ENCODE results near the gene BRD8. TPM values are rescaled to one million over a fixed set of nuclear protein-coding genes. Genes with fewer than 3 reads are reported as not detected.
"Not testable (repeated sequence)": the region's sequence is repeated elsewhere in the genome, so short reads cannot be mapped to it uniquely, and the experiment has no call there.

Gene BRD8
- total and polyA plus RNA-seq, 4 donors = 47.0 to 111 (median 79.7) TPM

- no peak for DNase-seq (ENCODE audit: low read depth in 4 of 6, low spot score in 6 of 6)
- H3K4me3 ChIP-seq (ENCODE audit: low read depth, low read length) = no peak overlapping the region
- H3K4me1 ChIP-seq (ENCODE audit: control insufficient read depth, insufficient read depth, low read length) = no peaks in the 10 kb centered on the region
- no peak overlapping the region for H3K27ac ChIP-seq (ENCODE audit: low read depth, low read length)
- H3K9me3 ChIP-seq (ENCODE audit: control insufficient read depth, insufficient read depth, low read length) = no peaks in the 10 kb centered on the region
- H3K36me3 ChIP-seq (ENCODE audit: control insufficient read depth, insufficient read depth, low read length) = peaks cover 77% of the 10 kb centered on the region
- H3K27me3 ChIP-seq (ENCODE audit: control insufficient read depth, insufficient read depth, low read length) = no peaks in the 10 kb centered on the region
These were observed 14.7 kb downstream of the BRD8 start for GRCh38 chr5:138163721-138164120.

- DNase-seq (ENCODE audit: low read depth in 4 of 6, low spot score in 6 of 6) = no peak
- Histone ChIP-seq H3K4me3 (ENCODE audit: low read depth, low read length) (no peak overlapping the region), H3K27ac (ENCODE audit: low read depth, low read length) (no peak overlapping the region), H3K9me3 (ENCODE audit: control insufficient read depth, insufficient read depth, low read length) (no peaks in the 10 kb centered on the region), H3K36me3 (ENCODE audit: control insufficient read depth, insufficient read depth, low read length) (peaks cover 77% of the 10 kb centered on the region), H3K4me1 (ENCODE audit: control insufficient read depth, insufficient read depth, low read length) (no peaks in the 10 kb centered on the region), H3K27me3 (ENCODE audit: control insufficient read depth, insufficient read depth, low read length) (no peaks in the 10 kb centered on the region)
- 94% methylated on average over 2 of the region's 4 CpGs for WGBS (ENCODE audit: insufficient coverage)
These were observed 17.7 kb downstream of the BRD8 start for GRCh38 chr5:138160706-138161105.

GRCh38 chr5:138159666-138160065, 18.8 kb downstream of the BRD8 start:
- no peaks in the 10 kb centered on the region for H3K4me1 ChIP-seq (ENCODE audit: control insufficient read depth, insufficient read depth, low read length)
- H3K27me3 ChIP-seq (ENCODE audit: control insufficient read depth, insufficient read depth, low read length) = no peaks in the 10 kb centered on the region
- no peak for DNase-seq (ENCODE audit: low read depth in 4 of 6, low spot score in 6 of 6)
- 80% methylated on average over 2 of the region's 5 CpGs for WGBS (ENCODE audit: insufficient coverage)
- no peak overlapping the region for H3K4me3 ChIP-seq (ENCODE audit: low read depth, low read length)
- peaks cover 67% of the 10 kb centered on the region for H3K36me3 ChIP-seq (ENCODE audit: control insufficient read depth, insufficient read depth, low read length)
- no peak overlapping the region for H3K27ac ChIP-seq (ENCODE audit: low read depth, low read length)
- H3K9me3 ChIP-seq (ENCODE audit: control insufficient read depth, insufficient read depth, low read length) = no peaks in the 10 kb centered on the region

- peaks cover 49% of the 10 kb centered on the region for H3K36me3 ChIP-seq (ENCODE audit: control insufficient read depth, insufficient read depth, low read length)
- H3K4me1 ChIP-seq (ENCODE audit: control insufficient read depth, insufficient read depth, low read length) = no peaks in the 10 kb centered on the region
- WGBS (ENCODE audit: insufficient coverage) = no CpG with 5 or more reads among the region's 1 CpG
- DNase-seq (ENCODE audit: low read depth in 4 of 6, low spot score in 6 of 6) = no peak
- no peak overlapping the region for H3K27ac ChIP-seq (ENCODE audit: low read depth, low read length)
- no peaks in the 10 kb centered on the region for H3K27me3 ChIP-seq (ENCODE audit: control insufficient read depth, insufficient read depth, low read length)
- no peaks in the 10 kb centered on the region for H3K9me3 ChIP-seq (ENCODE audit: control insufficient read depth, insufficient read depth, low read length)
- H3K4me3 ChIP-seq (ENCODE audit: low read depth, low read length) = no peak overlapping the region
These were observed 20.8 kb downstream of the BRD8 start for GRCh38 chr5:138157626-138158025.

- H3K27me3 ChIP-seq (ENCODE audit: control insufficient read depth, insufficient read depth, low read length); H3K9me3 ChIP-seq (ENCODE audit: control insufficient read depth, insufficient read depth, low read length); H3K4me3 ChIP-seq (ENCODE audit: low read depth, low read length); DNase-seq (ENCODE audit: low read depth in 4 of 6, low spot score in 6 of 6); H3K4me1 ChIP-seq (ENCODE audit: control insufficient read depth, insufficient read depth, low read length); H3K27ac ChIP-seq (ENCODE audit: low read depth, low read length): not testable (repeated sequence)
- H3K36me3 ChIP-seq (ENCODE audit: control insufficient read depth, insufficient read depth, low read length) = peaks cover 35% of the 10 kb centered on the region
- 100% methylated on average over 4 of the region's 9 CpGs for WGBS (ENCODE audit: insufficient coverage)
These were observed 22.5 kb downstream of the BRD8 start for GRCh38 chr5:138155977-138156376.

GRCh38 chr5:138149530-138149929, 28.9 kb downstream of the BRD8 start:
- Histone ChIP-seq H3K36me3 (ENCODE audit: control insufficient read depth, insufficient read depth, low read length) (no peaks in the 10 kb centered on the region), H3K27ac (ENCODE audit: low read depth, low read length) (no peak overlapping the region), H3K4me1 (ENCODE audit: control insufficient read depth, insufficient read depth, low read length) (no peaks in the 10 kb centered on the region), H3K9me3 (ENCODE audit: control insufficient read depth, insufficient read depth, low read length) (no peaks in the 10 kb centered on the region), H3K4me3 (ENCODE audit: low read depth, low read length) (no peak overlapping the region), H3K27me3 (ENCODE audit: control insufficient read depth, insufficient read depth, low read length) (no peaks in the 10 kb centered on the region)
- no CpG with 5 or more reads among the region's 3 CpGs for WGBS (ENCODE audit: insufficient coverage)
- no peak for DNase-seq (ENCODE audit: low read depth in 4 of 6, low spot score in 6 of 6)

GRCh38 chr5:138148811-138149210, 29.6 kb downstream of the BRD8 start:
- H3K36me3 ChIP-seq (ENCODE audit: control insufficient read depth, insufficient read depth, low read length) = no peaks in the 10 kb centered on the region
- no peaks in the 10 kb centered on the region for H3K9me3 ChIP-seq (ENCODE audit: control insufficient read depth, insufficient read depth, low read length)
- no peak overlapping the region for H3K27ac ChIP-seq (ENCODE audit: low read depth, low read length)
- H3K4me1 ChIP-seq (ENCODE audit: control insufficient read depth, insufficient read depth, low read length) = no peaks in the 10 kb centered on the region
- no peaks in the 10 kb centered on the region for H3K27me3 ChIP-seq (ENCODE audit: control insufficient read depth, insufficient read depth, low read length)
- no peak for DNase-seq (ENCODE audit: low read depth in 4 of 6, low spot score in 6 of 6)
- 67% methylated on average over 1 of the region's 1 CpG for WGBS (ENCODE audit: insufficient coverage)
- no peak overlapping the region for H3K4me3 ChIP-seq (ENCODE audit: low read depth, low read length)

- not testable (repeated sequence) for H3K27me3 ChIP-seq (ENCODE audit: control insufficient read depth, insufficient read depth, low read length); DNase-seq (ENCODE audit: low read depth in 4 of 6, low spot score in 6 of 6); H3K4me1 ChIP-seq (ENCODE audit: control insufficient read depth, insufficient read depth, low read length); H3K4me3 ChIP-seq (ENCODE audit: low read depth, low read length); H3K27ac ChIP-seq (ENCODE audit: low read depth, low read length); H3K9me3 ChIP-seq (ENCODE audit: control insufficient read depth, insufficient read depth, low read length); H3K36me3 ChIP-seq (ENCODE audit: control insufficient read depth, insufficient read depth, low read length)
- 87% methylated on average over 5 of the region's 6 CpGs for WGBS (ENCODE audit: insufficient coverage)
These were observed 34.9 kb downstream of the BRD8 start for GRCh38 chr5:138143578-138143977.

- Histone ChIP-seq H3K4me1 (ENCODE audit: control insufficient read depth, insufficient read depth, low read length) (no peaks in the 10 kb centered on the region), H3K27ac (ENCODE audit: low read depth, low read length) (no peak overlapping the region), H3K9me3 (ENCODE audit: control insufficient read depth, insufficient read depth, low read length) (no peaks in the 10 kb centered on the region), H3K27me3 (ENCODE audit: control insufficient read depth, insufficient read depth, low read length) (no peaks in the 10 kb centered on the region), H3K36me3 (ENCODE audit: control insufficient read depth, insufficient read depth, low read length) (no peaks in the 10 kb centered on the region), H3K4me3 (ENCODE audit: low read depth, low read length) (no peak overlapping the region)
- no CpG with 5 or more reads among the region's 1 CpG for WGBS (ENCODE audit: insufficient coverage)
- no peak for DNase-seq (ENCODE audit: low read depth in 4 of 6, low spot score in 6 of 6)
These were observed 36.7 kb downstream of the BRD8 start for GRCh38 chr5:138141734-138142133.

GRCh38 chr5:138140268-138140667, 38.2 kb downstream of the BRD8 start:
- no peak for DNase-seq (ENCODE audit: low read depth in 4 of 6, low spot score in 6 of 6)
- no peaks in the 10 kb centered on the region for H3K36me3 ChIP-seq (ENCODE audit: control insufficient read depth, insufficient read depth, low read length)

More at GRCh38 chr5:138140268-138140667, 38.2 kb downstream of the BRD8 start:
- Histone ChIP-seq H3K27ac (ENCODE audit: low read depth, low read length) (no peak overlapping the region), H3K9me3 (ENCODE audit: control insufficient read depth, insufficient read depth, low read length) (no peaks in the 10 kb centered on the region), H3K27me3 (ENCODE audit: control insufficient read depth, insufficient read depth, low read length) (no peaks in the 10 kb centered on the region), H3K4me1 (ENCODE audit: control insufficient read depth, insufficient read depth, low read length) (no peaks in the 10 kb centered on the region), H3K4me3 (ENCODE audit: low read depth, low read length) (no peak overlapping the region)
- 90% methylated on average over 3 of the region's 4 CpGs for WGBS (ENCODE audit: insufficient coverage)
